OCI-LY7 (cell line): ENCODE measurements around the gene HLCS. TPM values are rescaled to one million over a fixed set of nuclear protein-coding genes. Genes with fewer than 3 reads are reported as not detected.

ENCODE experiments used
- BruUV-seq: library from RNA; stranded (reverse); fragments of 400-500 nt; replicated peaks from 2 replicates; lab custom pipeline; 2021; lab: Mats Ljungman, UMichigan
- CTCF ChIA-PET: fragments of 300-600 bp; sonication (Branson Sonifier 250); formaldehyde crosslinking; loops from one replicate; lab custom pipeline; 2022; ENCODE audit warnings: antibody characterized with exemption; ENCODE audit not compliant: unreplicated experiment; lab: Charles Lee
- POLR2A ChIA-PET: fragments of 300-600 bp; sonication (Branson Sonifier 250); formaldehyde crosslinking; loops from one replicate; lab custom pipeline; 2022; ENCODE audit warnings: antibody characterized with exemption; lab: Charles Lee
- DNase-seq: peaks from one replicate; pipeline ENCODE4 v3.0.0-alpha.2; 2015; ENCODE audit warnings: low spot score
- H2AFZ ChIP-seq: fragments of 200-600 bp; sonication (generic), shearing (Covaris generic); 2 replicates; pipeline ENCODE4 v1.6.1; 2014; ENCODE audit warnings: mild to moderate bottlenecking, antibody characterized with exemption, low read length, moderate library complexity
- H3K27ac ChIP-seq: fragments of 200-600 bp; sonication (generic); 2 replicates; pipeline ENCODE4 v1.5.1; 2014; ENCODE audit warnings: mixed run types, low read depth, mild to moderate bottlenecking, moderate library complexity, low read length, inconsistent platforms; ENCODE audit not compliant: poor library complexity, severe bottlenecking
- H3K36me3 ChIP-seq: fragments of 200-600 bp; sonication (generic); 2 replicates; pipeline ENCODE4 v1.6.1; 2014; ENCODE audit warnings: mild to moderate bottlenecking, antibody characterized with exemption, low read length, moderate library complexity, mixed read lengths; ENCODE audit not compliant: insufficient read depth
- H3K4me1 ChIP-seq: fragments of 200-600 bp; sonication (generic); 2 replicates; pipeline ENCODE4 v1.5.1; 2014; ENCODE audit warnings: mild to moderate bottlenecking, low read length; ENCODE audit not compliant: insufficient read depth, poor library complexity, severe bottlenecking
- H3K4me2 ChIP-seq: fragments of 200-600 bp; sonication (generic); 2 replicates; pipeline ENCODE4 v1.6.1; 2014; ENCODE audit warnings: mild to moderate bottlenecking, low read length
- H3K4me3 ChIP-seq: fragments of 200-600 bp; sonication (generic); 2 replicates; pipeline ENCODE4 v1.5.1; 2014; ENCODE audit warnings: mild to moderate bottlenecking, low read depth, low read length; ENCODE audit not compliant: poor library complexity, severe bottlenecking
- H3K79me2 ChIP-seq: fragments of 200-600 bp; sonication (generic); 2 replicates; pipeline ENCODE4 v1.6.1; 2016; ENCODE audit warnings: low read depth, mild to moderate bottlenecking, low read length, moderate library complexity, mixed read lengths; ENCODE audit not compliant: insufficient read depth
- H3K9me2 ChIP-seq: fragments of 200-600 bp; sonication (generic); 2 replicates; pipeline ENCODE4 v1.6.1; 2016; ENCODE audit warnings: mild to moderate bottlenecking, low read length, mixed read lengths; ENCODE audit not compliant: insufficient read depth
- H3K9me3 ChIP-seq: fragments of 200-600 bp; sonication (generic); 2 replicates; pipeline ENCODE4 v1.6.1; 2014; ENCODE audit warnings: mild to moderate bottlenecking, mixed run types, low read length, mixed read lengths
- H4K20me1 ChIP-seq: fragments of 200-600 bp; sonication (generic); 2 replicates; pipeline ENCODE4 v1.6.1; 2014; ENCODE audit warnings: mild to moderate bottlenecking, antibody characterized with exemption, low read length, moderate library complexity, mixed read lengths; ENCODE audit not compliant: insufficient read depth
- CTCF ChIP-seq: fragments of 200-600 bp; sonication (generic); conservative IDR thresholded peaks from 2 replicates; pipeline ENCODE4 v1.5.1; 2014; ENCODE audit warnings: mild to moderate bottlenecking, antibody characterized with exemption, low read length, moderate library complexity, mixed read lengths
- EZH2phosphoT487 ChIP-seq: fragments of 200-600 bp; sonication (generic); IDR thresholded peaks from 2 replicates; pipeline ENCODE4 v1.6.1; 2018; ENCODE audit warnings: low read depth, borderline replicate concordance, mild to moderate bottlenecking, mixed run types, antibody characterized with exemption, low read length, moderate library complexity, mixed read lengths
- intact Hi-C: fragments of 100-400 bp; cut with micrococcal nuclease; formaldehyde crosslinking; loops from one replicate; pipeline ENCODE4 v1.10.0; 2022; ENCODE audit not compliant: unreplicated experiment
- total RNA-seq, 2 experiments: library from RNA; depleted of rRNA in 1 of 2; stranded (reverse); fragments of >200 nt in 1 of 2; shearing (Covaris generic) in 1 of 2; gene quantifications; 2 replicates each; pipeline ENCODE4 v1.2.3, GENCODE V29; 2014 to 2022

HLCS gene
- total RNA-seq, 2 experiments from 2014 or later: 12.0 to 20.9 TPM

GRCh38 chr21:36803051-36803645, 163.3 kb downstream of the HLCS start:
- BruUV-seq: no TSS peak
- Histone ChIP-seq H3K4me3 (no peak overlapping the region), H3K4me1 (no peaks in the 10 kb centered on the region), H3K9me2 (no peaks in the 10 kb centered on the region), H3K27ac (no peak overlapping the region), H3K4me2 (no peak overlapping the region), H3K9me3 (peaks cover 3% of the 10 kb centered on the region; the same call in 1 of the 2 replicates), H3K36me3 (no peaks in the 10 kb centered on the region), H4K20me1 (no peaks in the 10 kb centered on the region), H3K79me2 (no peaks in the 10 kb centered on the region), H2AFZ (no peak overlapping the region)
- ChIA-PET POLR2A (interaction anchor here (0.7 kb wide), 1 partner anchor 14 kb away, joined by 3 read pairs; no protein-coding TSS in a partner anchor), CTCF (no interaction called here)
- TF ChIP-seq CTCF (no peak), EZH2phosphoT487 (no peak)
- intact Hi-C loops: no loop called here
- DNase-seq: no peak

GRCh38 chr21:36800734-36801133, 165.7 kb downstream of the HLCS start:
- no peak overlapping the region for H3K27ac ChIP-seq
- intact Hi-C loops: no loop called here
- no peak for TF ChIP-seq EZH2phosphoT487
- no peak for TF ChIP-seq CTCF
- H3K9me2 ChIP-seq: no peaks in the 10 kb centered on the region
- H3K4me1 ChIP-seq: no peaks in the 10 kb centered on the region
- no TSS peak for BruUV-seq
- ChIA-PET POLR2A (no interaction called here), CTCF (no interaction called here)
- H3K79me2 ChIP-seq: no peaks in the 10 kb centered on the region
- no peaks in the 10 kb centered on the region for H3K36me3 ChIP-seq
- no peak for DNase-seq
- no peak overlapping the region for H3K4me2 ChIP-seq
- peaks cover 3% of the 10 kb centered on the region; the same call in 1 of the 2 replicates for H3K9me3 ChIP-seq
- no peak overlapping the region for H2AFZ ChIP-seq
- H3K4me3 ChIP-seq: no peak overlapping the region
- no peaks in the 10 kb centered on the region for H4K20me1 ChIP-seq

- no TSS peak for BruUV-seq
- no peak for DNase-seq
- Histone ChIP-seq H3K9me2 (no peaks in the 10 kb centered on the region), H3K4me2 (no peak overlapping the region), H3K4me3 (no peak overlapping the region), H3K36me3 (no peaks in the 10 kb centered on the region), H3K27ac (no peak overlapping the region), H3K4me1 (no peaks in the 10 kb centered on the region), H2AFZ (no peak overlapping the region), H3K9me3 (peaks cover 3% of the 10 kb centered on the region; the same call in 1 of the 2 replicates), H3K79me2 (no peaks in the 10 kb centered on the region), H4K20me1 (no peaks in the 10 kb centered on the region)
- intact Hi-C loops: no loop called here
- ChIA-PET POLR2A (no interaction called here), CTCF (no interaction called here)
- TF ChIP-seq EZH2phosphoT487: no peak
- no peak for TF ChIP-seq CTCF
Measured at GRCh38 chr21:36799869-36800268, 166.6 kb downstream of the HLCS start.
